Measurements from ENCODE around the gene NALCN. TPM values are rescaled to one million over a fixed set of nuclear protein-coding genes. Genes with fewer than 3 reads are reported as not detected.

Gene NALCN
- total RNA-seq, 1 donor from 2014 or later: 0.35 TPM

- H3K4me1 Mint-ChIP-seq: no peaks in the 10 kb centered on the region
- no peak for TF ChIP-seq CTCF (conservative IDR thresholded peaks at IDR 0.05)
- no peaks in the 10 kb centered on the region for H3K9me3 Mint-ChIP-seq
- H3K27me3 Mint-ChIP-seq (ENCODE audit: low read depth): no peaks in the 10 kb centered on the region
- no peak for DNase-seq (ENCODE audit: low read depth, low spot score)
- no peak overlapping the region for H3K4me3 Mint-ChIP-seq
- H3K36me3 Mint-ChIP-seq (ENCODE audit: low read depth): no peaks in the 10 kb centered on the region
- no peak overlapping the region for H3K27ac Mint-ChIP-seq (ENCODE audit: unreplicated experiment)
Observed at GRCh38 chr13:101390461-101390860, 25.8 kb downstream of the NALCN start.

GRCh38 chr13:101384929-101385328 lies 31.4 kb downstream of the NALCN start:
- no peak overlapping the region for H3K4me3 Mint-ChIP-seq
- no peaks in the 10 kb centered on the region for H3K4me1 Mint-ChIP-seq
- H3K27me3 Mint-ChIP-seq (ENCODE audit: low read depth): no peaks in the 10 kb centered on the region
- no peaks in the 10 kb centered on the region for H3K9me3 Mint-ChIP-seq
- DNase-seq (ENCODE audit: low read depth, low spot score): no peak
- H3K27ac Mint-ChIP-seq (ENCODE audit: unreplicated experiment): no peak overlapping the region
- TF ChIP-seq CTCF (conservative IDR thresholded peaks at IDR 0.05): no peak
- no peaks in the 10 kb centered on the region for H3K36me3 Mint-ChIP-seq (ENCODE audit: low read depth)

GRCh38 chr13:101383595-101383994 lies 32.7 kb downstream of the NALCN start:
- H3K4me1 Mint-ChIP-seq: no peaks in the 10 kb centered on the region
- H3K27me3 Mint-ChIP-seq (ENCODE audit: low read depth): no peaks in the 10 kb centered on the region
- H3K9me3 Mint-ChIP-seq: no peaks in the 10 kb centered on the region
- H3K4me3 Mint-ChIP-seq: no peak overlapping the region
- TF ChIP-seq CTCF (conservative IDR thresholded peaks at IDR 0.05): no peak
- no peak overlapping the region for H3K27ac Mint-ChIP-seq (ENCODE audit: unreplicated experiment)
- DNase-seq (ENCODE audit: low read depth, low spot score): no peak
- H3K36me3 Mint-ChIP-seq (ENCODE audit: low read depth): no peaks in the 10 kb centered on the region

- TF ChIP-seq CTCF (conservative IDR thresholded peaks at IDR 0.05): no peak
- Mint-ChIP-seq H3K4me3 (no peak overlapping the region), H3K4me1 (no peaks in the 10 kb centered on the region), H3K9me3 (no peaks in the 10 kb centered on the region), H3K27ac (ENCODE audit: unreplicated experiment) (no peak overlapping the region), H3K27me3 (ENCODE audit: low read depth) (no peaks in the 10 kb centered on the region), H3K36me3 (ENCODE audit: low read depth) (no peaks in the 10 kb centered on the region)
- no peak for DNase-seq (ENCODE audit: low read depth, low spot score)
Observed at GRCh38 chr13:101382701-101383100, 33.6 kb downstream of the NALCN start.

- no peaks in the 10 kb centered on the region for H3K36me3 Mint-ChIP-seq (ENCODE audit: low read depth)
- H3K27me3 Mint-ChIP-seq (ENCODE audit: low read depth): no peaks in the 10 kb centered on the region
- H3K4me3 Mint-ChIP-seq: no peak overlapping the region
- H3K4me1 Mint-ChIP-seq: no peaks in the 10 kb centered on the region
- no peaks in the 10 kb centered on the region for H3K9me3 Mint-ChIP-seq
- no peak for DNase-seq (ENCODE audit: low read depth, low spot score)
- TF ChIP-seq CTCF (conservative IDR thresholded peaks at IDR 0.05): no peak
- H3K27ac Mint-ChIP-seq (ENCODE audit: unreplicated experiment): no peak overlapping the region
Observed at GRCh38 chr13:101382086-101382485, 34.2 kb downstream of the NALCN start.

GRCh38 chr13:101360525-101360924 lies 55.8 kb downstream of the NALCN start:
- peaks cover 10% of the 10 kb centered on the region for H3K9me3 Mint-ChIP-seq
- DNase-seq (ENCODE audit: low read depth, low spot score): no peak
- no peaks in the 10 kb centered on the region for H3K27me3 Mint-ChIP-seq (ENCODE audit: low read depth)
- no peak overlapping the region for H3K27ac Mint-ChIP-seq (ENCODE audit: unreplicated experiment)
- TF ChIP-seq CTCF (conservative IDR thresholded peaks at IDR 0.05): no peak
- no peaks in the 10 kb centered on the region for H3K36me3 Mint-ChIP-seq (ENCODE audit: low read depth)
- H3K4me3 Mint-ChIP-seq: no peak overlapping the region
- H3K4me1 Mint-ChIP-seq: no peaks in the 10 kb centered on the region

All from neural crest cell (in vitro differentiated cells).